Stomach (tissue), 9 donors: ENCODE data around the gene BTBD6. TPM values are rescaled to one million over a fixed set of nuclear protein-coding genes. Genes with fewer than 3 reads are reported as not detected.

ENCODE experiments used
- DNase-seq, 2 donors: peaks; one replicate each; pipeline versions ENCODE4 v3.0.0 to v3.0.0-alpha.2; 2013 to 2019
- H3K27ac ChIP-seq, 5 donors: fragments of 200-600 bp in 4 of 5; sonication (generic) in 4 of 5; one replicate each; pipeline ENCODE4 v1.5.1; 2013 to 2019; ENCODE audit warnings: mild to moderate bottlenecking in 1 of 5, moderate library complexity in 1 of 5
- H3K27me3 ChIP-seq, 3 donors: fragments of 200-600 bp; sonication (generic); one replicate each; pipeline ENCODE4 v1.5.1; 2017 to 2019; ENCODE audit warnings: mixed run types in 1 of 3
- H3K36me3 ChIP-seq, 4 donors: fragments of 200-600 bp; sonication (generic); 1 replicate in 3 of 4; 2 replicates in 1 of 4; pipeline ENCODE4 v1.5.1; 2016 to 2019
- H3K4me1 ChIP-seq, 4 donors: fragments of 200-600 bp; sonication (generic); one replicate each; pipeline ENCODE4 v1.5.1; 2016 to 2019
- H3K4me3 ChIP-seq, 4 donors: fragments of 200-600 bp; sonication (generic) in 3 of 4; one replicate each; pipeline ENCODE4 v1.5.1; 2016 to 2019; ENCODE audit warnings: mild to moderate bottlenecking in 1 of 4
- H3K9me3 ChIP-seq, 4 donors: fragments of 200-600 bp; sonication (generic); one replicate each; pipeline ENCODE4 v1.5.1; 2016 to 2019
- CTCF ChIP-seq, 7 experiments: fragments of 450-650 bp in 4 of 7; fragments of 200-600 bp in 3 of 7; sonication (generic) in 3 of 7; IDR thresholded peaks; one replicate each; pipeline ENCODE4 v1.5.1; 2016 to 2019; ENCODE audit warnings: antibody characterized with exemption in 7 of 7, control low read depth in 2 of 7, mild to moderate bottlenecking in 1 of 7
- EP300 ChIP-seq: sonication (generic); formaldehyde crosslinking; IDR thresholded peaks from one replicate; pipeline ENCODE4 v1.6.1; 2017; ENCODE audit warnings: antibody characterized with exemption
- POLR2A ChIP-seq, 4 donors: fragments of 450-650 bp; IDR thresholded peaks; one replicate each; pipeline ENCODE4 v1.6.1; 2016; ENCODE audit warnings: antibody characterized with exemption in 4 of 4, control low read depth in 2 of 4, mild to moderate bottlenecking in 1 of 4, moderate library complexity in 1 of 4
- POLR2AphosphoS5 ChIP-seq, 3 donors: sonication (generic); formaldehyde crosslinking; IDR thresholded peaks; one replicate each; pipeline ENCODE4 v1.6.1; 2016; ENCODE audit warnings: antibody characterized with exemption in 3 of 3
- WGBS, 5 donors: extraction: QIAGEN DNeasy Blood & Tissue Kit in 3 of 5; methylation state at CpG; one replicate each; pipeline versions ENCODE4 v1.1.5 to v1.1.7; 2013 to 2018; 5-methylcytosine and 5-hydroxymethylcytosine counted together
- intact Hi-C: fragments of 100-400 bp; cut with DNase I; formaldehyde crosslinking; loops from one replicate; pipeline ENCODE4 v1.15.1; 2023; ENCODE audit warnings: low total_unique reads
- polyA plus RNA-seq, 3 donors: library from polyadenylated mRNA; stranded (reverse); fragments of 200-250 nt; gene quantifications; one replicate each; pipeline ENCODE4 v1.2.3, GENCODE V29; 2013
- total RNA-seq, 5 donors: library from RNA; depleted of rRNA; stranded (reverse); fragments of >200 nt; gene quantifications; one replicate each; pipeline versions ENCODE4 v1.1.0 to v1.2.3, GENCODE V29; 2014 to 2016
- donor health status: healthy with polysubstance abuse.
- donor health status: Bipolar disorder and iron deficiency.
- donor health status: healthy.

BTBD6 gene
- total and polyA plus RNA-seq, 8 donors, result 13.4 to 55.0 (median 38.0) TPM

GRCh38 chr14:105221598-105222178 is 26.6 kb upstream of the BTBD6 start:
- WGBS, 5 donors, result 64 to 83% (median 80%) methylated on average over 26 to 27 of the region's 27 CpGs
- no peaks in the 10 kb centered on the region for H3K9me3 ChIP-seq
- no peak overlapping the region for H3K4me3 ChIP-seq
- H3K27me3 ChIP-seq, result no peaks in the 10 kb centered on the region
- intact Hi-C loops, result no loop called here
- TF ChIP-seq POLR2AphosphoS5 (IDR thresholded peaks at IDR 0.05), result peak in 1 of 3 donors; percentile 26
- no peak for TF ChIP-seq EP300
- H3K36me3 ChIP-seq, result peaks cover 37 to 95% (median 93%) of the 10 kb centered on the region in 4 donors
- peaks cover 0 to 15% (median 11%) of the 10 kb centered on the region in 4 donors for H3K4me1 ChIP-seq
- DNase-seq, result peak in 1 of 2 donors; percentile 91
- peak overlapping the region; percentile 41 to 72 (median 62) for H3K27ac ChIP-seq

- peak in 1 of 2 donors; percentile 57 for DNase-seq
- TF ChIP-seq POLR2AphosphoS5 (IDR thresholded peaks at IDR 0.05) (no peak), EP300 (no peak), POLR2A (IDR thresholded peaks at IDR 0.05) (no peak), CTCF (IDR thresholded peaks at IDR 0.05) (no peak)
- Histone ChIP-seq H3K27me3 (no peaks in the 10 kb centered on the region), H3K4me1 (peaks cover 0 to 15% (median 11%) of the 10 kb centered on the region in 4 donors), H3K27ac (no peak overlapping the region), H3K9me3 (no peaks in the 10 kb centered on the region), H3K4me3 (no peak overlapping the region), H3K36me3 (peaks cover 25 to 94% (median 92%) of the 10 kb centered on the region in 4 donors)
- intact Hi-C loops, result no loop called here
- WGBS, 5 donors, result 88 to 96% (median 94%) methylated on average over 16 of the region's 16 CpGs
These were observed 25.1 kb upstream of the BTBD6 start for GRCh38 chr14:105223260-105223659.

GRCh38 chr14:105223770-105224544 is 24.4 kb upstream of the BTBD6 start:
- no peaks in the 10 kb centered on the region for H3K27me3 ChIP-seq
- DNase-seq, result no peak
- 91 to 98% (median 95%) methylated on average over 15 of the region's 15 CpGs for WGBS, 5 donors
- peaks cover 19 to 92% (median 90%) of the 10 kb centered on the region in 4 donors for H3K36me3 ChIP-seq
- no peaks in the 10 kb centered on the region for H3K9me3 ChIP-seq
- H3K27ac ChIP-seq, result no peak overlapping the region
- no peak for TF ChIP-seq POLR2AphosphoS5 (IDR thresholded peaks at IDR 0.05)
- TF ChIP-seq EP300, result no peak
- TF ChIP-seq CTCF (IDR thresholded peaks at IDR 0.05), result no peak
- TF ChIP-seq POLR2A (IDR thresholded peaks at IDR 0.05), result no peak
- H3K4me3 ChIP-seq, result no peak overlapping the region
- intact Hi-C loops, result no loop called here
- H3K4me1 ChIP-seq, result peaks cover 0 to 15% (median 11%) of the 10 kb centered on the region in 4 donors

GRCh38 chr14:105224845-105225570 is 23.3 kb upstream of the BTBD6 start:
- no peak overlapping the region for H3K27ac ChIP-seq
- intact Hi-C loops, result no loop called here
- no peaks in the 10 kb centered on the region for H3K9me3 ChIP-seq
- DNase-seq, result peak in 1 of 2 donors; percentile 39
- H3K36me3 ChIP-seq, result peaks cover 11 to 82% (median 80%) of the 10 kb centered on the region in 4 donors
- peaks cover 0 to 15% (median 11%) of the 10 kb centered on the region in 4 donors for H3K4me1 ChIP-seq
- no peak overlapping the region for H3K4me3 ChIP-seq
- no peaks in the 10 kb centered on the region for H3K27me3 ChIP-seq
- TF ChIP-seq CTCF (IDR thresholded peaks at IDR 0.05), result no peak
- no peak for TF ChIP-seq POLR2AphosphoS5 (IDR thresholded peaks at IDR 0.05)
- no peak for TF ChIP-seq EP300
- TF ChIP-seq POLR2A (IDR thresholded peaks at IDR 0.05), result no peak
- WGBS, 5 donors, result 78 to 86% (median 83%) methylated on average over 11 of the region's 11 CpGs
